ENCODE results near the gene PCSK5.

Gene PCSK5

GRCh38 chr9:75889977-75890471, 449 bp upstream of the PCSK5 start:
- peak; percentile 55 for DNase-seq (ENCODE audit: low spot score)

GRCh38 chr9:75891277-75891741, 836 bp downstream of the PCSK5 start:
- peak; percentile 41 for DNase-seq (ENCODE audit: low spot score)

- DNase-seq (ENCODE audit: low spot score) = peak; percentile 10
These were observed 1.3 kb downstream of the PCSK5 start for GRCh38 chr9:75891771-75892215.

- DNase-seq (ENCODE audit: low spot score) = peak; percentile 7
These were observed 1.9 kb downstream of the PCSK5 start for GRCh38 chr9:75892216-75892911.

GRCh38 chr9:75893106-75893505, 2.6 kb downstream of the PCSK5 start:
- peak; percentile 41 for DNase-seq (ENCODE audit: low spot score)

- no peak for DNase-seq (ENCODE audit: low spot score)
These were observed 4.1 kb downstream of the PCSK5 start for GRCh38 chr9:75894566-75894965.

GRCh38 chr9:75895112-75895511, 4.6 kb downstream of the PCSK5 start:
- DNase-seq (ENCODE audit: low spot score) = no peak

- DNase-seq (ENCODE audit: low spot score) = no peak
These were observed 5.7 kb downstream of the PCSK5 start for GRCh38 chr9:75896193-75896592.

GRCh38 chr9:75900893-75901524, 10.5 kb downstream of the PCSK5 start:
- peak; percentile 18 for DNase-seq (ENCODE audit: low spot score)

- peak; percentile 88 for DNase-seq (ENCODE audit: low spot score)
These were observed 13.4 kb downstream of the PCSK5 start for GRCh38 chr9:75903785-75904360.

GRCh38 chr9:75904364-75904763, 13.9 kb downstream of the PCSK5 start:
- no peak for DNase-seq (ENCODE audit: low spot score)

GRCh38 chr9:75906531-75906930, 16.1 kb downstream of the PCSK5 start:
- DNase-seq (ENCODE audit: low spot score) = no peak

GRCh38 chr9:75907329-75907728, 16.9 kb downstream of the PCSK5 start:
- DNase-seq (ENCODE audit: low spot score) = peak; percentile 12

- DNase-seq (ENCODE audit: low spot score) = no peak
These were observed 17.4 kb downstream of the PCSK5 start for GRCh38 chr9:75907923-75908322.

- DNase-seq (ENCODE audit: low spot score) = no peak
These were observed 19.3 kb downstream of the PCSK5 start for GRCh38 chr9:75909776-75910175.

- no peak for DNase-seq (ENCODE audit: low spot score)
These were observed 20.3 kb downstream of the PCSK5 start for GRCh38 chr9:75910731-75911130.

GRCh38 chr9:75911390-75911789, 20.9 kb downstream of the PCSK5 start:
- no peak for DNase-seq (ENCODE audit: low spot score)

GRCh38 chr9:75912951-75913350, 22.5 kb downstream of the PCSK5 start:
- no peak for DNase-seq (ENCODE audit: low spot score)

- no peak for DNase-seq (ENCODE audit: low spot score)
These were observed 23.5 kb downstream of the PCSK5 start for GRCh38 chr9:75914002-75914401.

GRCh38 chr9:75914883-75915452, 24.5 kb downstream of the PCSK5 start:
- no peak for DNase-seq (ENCODE audit: low spot score)

GRCh38 chr9:75918154-75918553, 27.7 kb downstream of the PCSK5 start:
- no peak for DNase-seq (ENCODE audit: low spot score)

GRCh38 chr9:75918909-75919308, 28.4 kb downstream of the PCSK5 start:
- no peak for DNase-seq (ENCODE audit: low spot score)

Measured in kidney capillary endothelial cell (primary cell).